Measurements from ENCODE around the gene OXCT1. TPM values are rescaled to one million over a fixed set of nuclear protein-coding genes. Genes with fewer than 3 reads are reported as not detected.
A peak's percentile ranks its signal among the peaks of the same experiment; 100 is the strongest.
"Not testable (repeated sequence)": the region's sequence is repeated elsewhere in the genome, so short reads cannot be mapped to it uniquely, and the experiment has no call there.

The OXCT1 gene
- total RNA-seq, 1 donor from 2014 or later: 22.0 TPM

DNA sequence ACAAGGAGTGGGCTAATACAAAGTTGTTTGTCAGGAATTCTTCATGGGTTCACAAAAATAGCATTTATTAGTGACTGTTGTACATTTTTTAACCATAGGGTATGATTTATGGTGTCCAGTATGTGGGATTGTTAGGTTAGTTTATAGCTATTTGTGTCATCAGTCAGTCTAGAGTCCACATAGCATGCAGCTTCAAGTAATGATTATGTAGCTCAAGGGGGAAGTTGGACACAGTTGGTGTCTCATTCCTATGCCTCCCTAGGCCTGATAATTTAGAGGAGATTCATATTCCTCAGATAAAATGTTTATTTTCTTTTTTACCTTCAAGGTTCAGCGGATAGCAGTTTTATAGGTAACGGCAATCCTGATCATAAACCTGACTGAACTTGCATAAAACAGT lies 153.8 kb downstream of the OXCT1 start:
- DNase-seq (ENCODE audit: low read depth): no peak
- TF ChIP-seq, protein P1, sequence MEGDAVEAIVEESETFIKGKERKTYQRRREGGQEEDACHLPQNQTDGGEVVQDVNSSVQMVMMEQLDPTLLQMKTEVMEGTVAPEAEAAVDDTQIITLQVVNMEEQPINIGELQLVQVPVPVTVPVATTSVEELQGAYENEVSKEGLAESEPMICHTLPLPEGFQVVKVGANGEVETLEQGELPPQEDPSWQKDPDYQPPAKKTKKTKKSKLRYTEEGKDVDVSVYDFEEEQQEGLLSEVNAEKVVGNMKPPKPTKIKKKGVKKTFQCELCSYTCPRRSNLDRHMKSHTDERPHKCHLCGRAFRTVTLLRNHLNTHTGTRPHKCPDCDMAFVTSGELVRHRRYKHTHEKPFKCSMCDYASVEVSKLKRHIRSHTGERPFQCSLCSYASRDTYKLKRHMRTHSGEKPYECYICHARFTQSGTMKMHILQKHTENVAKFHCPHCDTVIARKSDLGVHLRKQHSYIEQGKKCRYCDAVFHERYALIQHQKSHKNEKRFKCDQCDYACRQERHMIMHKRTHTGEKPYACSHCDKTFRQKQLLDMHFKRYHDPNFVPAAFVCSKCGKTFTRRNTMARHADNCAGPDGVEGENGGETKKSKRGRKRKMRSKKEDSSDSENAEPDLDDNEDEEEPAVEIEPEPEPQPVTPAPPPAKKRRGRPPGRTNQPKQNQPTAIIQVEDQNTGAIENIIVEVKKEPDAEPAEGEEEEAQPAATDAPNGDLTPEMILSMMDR (conservative IDR thresholded peaks at IDR 0.05; ENCODE audit: low read depth, low read length): no peak
- H3K4me3 ChIP-seq (ENCODE audit: low read depth, low read length): no peak overlapping the region

DNA sequence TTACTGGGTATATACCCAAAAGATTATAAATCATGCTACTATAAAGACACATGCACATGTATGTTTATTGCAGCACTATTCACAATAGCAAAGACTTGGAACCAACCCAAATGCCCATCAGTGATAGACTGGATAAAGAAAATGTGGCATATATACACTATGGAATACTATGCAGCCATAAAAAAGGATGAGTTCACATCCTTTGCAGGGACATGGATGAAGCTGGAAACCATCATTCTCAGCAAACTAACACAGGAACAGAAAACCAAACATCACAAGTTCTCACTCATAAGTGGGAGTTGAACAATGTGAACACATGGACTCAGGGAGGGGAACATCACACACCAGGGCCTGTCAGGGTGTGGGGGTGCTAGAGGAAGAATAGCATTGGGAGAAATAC lies 155.8 kb downstream of the OXCT1 start:
- not testable (repeated sequence) for H3K4me3 ChIP-seq (ENCODE audit: low read depth, low read length); DNase-seq (ENCODE audit: low read depth)

DNA sequence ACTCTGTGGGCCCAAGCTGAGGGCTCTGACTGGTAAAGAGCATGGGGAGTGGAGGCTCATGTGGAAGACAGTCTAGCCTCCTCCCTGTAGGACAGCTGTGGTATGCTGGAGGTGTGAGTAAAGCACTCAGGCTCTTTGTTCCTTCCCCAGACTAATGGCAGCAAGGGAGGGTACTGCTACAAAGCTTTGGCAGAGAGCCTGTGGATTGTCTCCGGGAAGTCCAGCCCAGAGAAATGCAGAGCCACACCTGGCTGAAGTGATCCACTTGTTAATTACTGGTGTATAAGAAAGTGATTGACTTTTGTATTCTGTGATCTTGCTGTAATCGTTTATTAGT lies 161.7 kb downstream of the OXCT1 start:
- TF ChIP-seq, protein P1 (conservative IDR thresholded peaks at IDR 0.05; ENCODE audit: low read depth, low read length): no peak
- H3K4me3 ChIP-seq (ENCODE audit: low read depth, low read length): no peak overlapping the region
- no peak for DNase-seq (ENCODE audit: low read depth)

DNA sequence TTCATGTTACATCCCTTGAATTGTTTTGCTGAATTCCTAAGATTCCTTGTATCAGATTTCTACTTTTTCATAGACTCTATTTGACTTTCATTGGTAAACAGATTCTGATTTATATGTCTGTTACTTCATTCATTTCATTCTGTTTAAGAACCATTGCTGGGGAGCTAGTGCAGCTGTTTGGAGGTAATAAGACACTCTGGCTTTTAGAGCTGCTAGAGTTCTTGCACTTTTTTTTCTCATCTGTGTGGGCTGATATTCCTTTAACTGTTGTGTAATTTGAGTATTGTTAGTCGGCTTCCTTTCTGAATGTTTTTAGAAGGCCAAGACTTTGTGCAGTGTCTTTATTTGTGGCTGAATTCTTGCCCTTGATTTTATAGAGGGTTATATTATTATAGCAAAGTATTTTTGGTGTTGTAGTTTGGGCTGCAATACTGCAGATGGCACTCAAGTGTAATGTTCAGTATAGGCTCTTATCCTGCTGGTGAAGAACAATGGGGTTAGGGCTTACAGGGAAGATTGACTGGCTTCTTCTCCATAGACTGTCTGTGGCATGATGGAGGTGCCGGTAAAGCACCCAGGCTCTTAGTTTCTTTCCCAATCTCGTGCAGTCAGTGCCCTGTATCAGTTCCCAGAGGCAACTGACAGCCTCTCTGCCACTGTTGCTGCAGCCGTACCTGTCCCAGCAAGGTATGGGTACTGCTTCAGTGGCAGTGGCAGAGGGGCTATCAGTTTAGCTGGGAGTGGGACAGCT lies 162.2 kb downstream of the OXCT1 start:
- peak; percentile 19 for DNase-seq (ENCODE audit: low read depth)
- TF ChIP-seq, protein P1 (conservative IDR thresholded peaks at IDR 0.05; ENCODE audit: low read depth, low read length): peak; percentile 74
- no peak overlapping the region for H3K4me3 ChIP-seq (ENCODE audit: low read depth, low read length)

DNA sequence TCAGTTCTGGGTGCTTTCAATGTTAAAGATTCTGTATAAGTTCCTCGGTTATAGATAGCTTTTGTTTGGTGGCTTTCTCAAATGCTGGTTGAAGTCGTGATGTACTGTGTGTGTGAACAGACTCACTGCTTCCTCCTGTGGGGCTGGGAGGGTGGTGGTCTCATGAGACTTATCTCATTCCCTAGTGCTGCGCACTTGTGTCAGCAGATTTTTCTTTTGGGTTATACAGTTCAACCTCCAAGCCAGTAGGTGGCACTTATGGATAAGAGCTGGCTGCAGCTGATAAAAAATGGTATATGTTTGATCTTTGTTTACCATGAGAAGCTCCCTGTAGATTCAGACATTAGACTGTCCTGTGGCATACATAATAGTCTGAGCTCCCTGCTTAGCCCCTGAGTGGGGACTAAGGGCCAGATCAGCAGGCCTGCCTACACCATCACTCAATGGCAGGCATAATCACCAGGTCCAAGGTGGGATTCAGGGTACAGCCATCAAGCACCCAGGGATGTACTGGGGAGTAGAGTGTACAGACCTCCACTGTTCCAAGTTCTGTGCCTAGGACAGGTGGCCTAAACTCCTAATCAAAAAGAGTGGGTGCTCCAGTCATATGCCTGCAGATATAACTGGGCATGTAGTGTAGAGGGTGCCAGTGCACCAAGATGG lies 174.2 kb downstream of the OXCT1 start:
- no peak overlapping the region for H3K4me3 ChIP-seq (ENCODE audit: low read depth, low read length)
- DNase-seq (ENCODE audit: low read depth): no peak
- TF ChIP-seq, protein P1 (conservative IDR thresholded peaks at IDR 0.05; ENCODE audit: low read depth, low read length): peak; percentile 41

DNA sequence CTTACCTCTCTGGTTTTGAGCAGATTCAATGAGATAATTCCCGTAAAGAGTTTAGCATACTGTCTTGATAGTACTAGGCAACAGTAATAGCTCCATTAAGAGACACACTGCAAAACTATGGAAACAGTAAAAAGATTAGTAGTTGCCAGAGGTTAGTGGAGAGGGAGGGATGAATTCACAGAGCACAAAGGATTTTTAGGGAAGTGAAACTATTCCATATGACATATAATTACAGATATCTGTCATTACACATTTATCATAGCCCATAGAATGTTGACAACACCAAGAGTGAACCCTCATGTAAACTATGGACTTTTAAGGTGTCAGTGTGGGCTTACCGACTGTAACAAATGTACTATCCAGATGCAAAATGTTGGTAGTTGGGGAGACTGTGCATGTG lies 183.5 kb downstream of the OXCT1 start:
- no peak overlapping the region for H3K4me3 ChIP-seq (ENCODE audit: low read depth, low read length)
- TF ChIP-seq, protein P1 (conservative IDR thresholded peaks at IDR 0.05; ENCODE audit: low read depth, low read length): no peak
- DNase-seq (ENCODE audit: low read depth): no peak

DNA sequence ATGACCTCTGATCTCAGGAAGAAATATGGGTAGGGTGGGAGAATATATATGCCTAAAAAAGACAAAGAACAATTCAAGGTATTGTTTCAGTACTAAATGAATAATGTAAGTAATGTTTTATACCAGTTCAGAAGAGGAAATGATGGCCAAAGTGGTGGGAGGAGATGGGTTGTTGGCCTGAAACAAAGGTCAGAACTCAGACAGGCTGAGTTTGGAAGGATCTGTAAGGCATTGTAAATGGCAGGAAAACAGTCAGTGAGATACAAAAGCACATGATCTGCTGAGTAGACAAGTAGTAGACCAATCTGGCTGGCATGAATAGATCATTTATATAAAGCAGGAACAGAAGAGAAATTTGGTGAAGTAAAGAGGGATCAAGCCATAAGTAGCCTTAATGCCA lies 184.0 kb downstream of the OXCT1 start:
- H3K4me3 ChIP-seq (ENCODE audit: low read depth, low read length): no peak overlapping the region
- TF ChIP-seq, protein P1 (conservative IDR thresholded peaks at IDR 0.05; ENCODE audit: low read depth, low read length): no peak
- DNase-seq (ENCODE audit: low read depth): no peak

All from epithelial cell of proximal tubule (primary cell).